ENCODE data around the gene CBX3. TPM values are rescaled to one million over a fixed set of nuclear protein-coding genes. Genes with fewer than 3 reads are reported as not detected.
"Not testable (repeated sequence)": the region's sequence is repeated elsewhere in the genome, so short reads cannot be mapped to it uniquely, and the experiment has no call there.

CBX3 gene
- total RNA-seq, 3 donors from 2014 or later (not counting 1 experiment from before 2014, with no cell fraction given), result 103 to 126 (median 109) TPM

DNA sequence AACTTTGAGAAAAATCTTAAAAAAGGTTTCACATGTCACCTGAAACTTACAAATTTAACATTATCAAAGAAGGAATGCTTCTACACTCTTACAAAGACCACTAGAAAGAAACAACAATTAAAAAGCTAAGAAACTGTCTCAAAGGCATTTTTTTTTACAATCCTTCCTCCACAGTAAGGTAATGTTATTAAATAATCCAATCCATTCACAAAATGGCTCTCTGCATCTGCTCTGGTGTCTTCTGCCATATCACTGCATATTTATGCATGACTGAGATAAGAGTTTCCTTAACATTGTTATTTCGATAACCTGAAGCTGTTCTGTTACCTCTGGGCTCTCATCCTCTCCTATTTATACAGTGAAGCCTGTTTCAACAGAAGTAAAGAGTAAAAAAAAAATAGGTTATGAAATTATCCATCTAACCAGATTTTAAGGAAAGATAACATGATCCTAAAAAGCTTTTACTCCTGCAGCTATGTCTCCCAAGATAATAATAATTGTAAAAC, 9.5 kb upstream of the CBX3 start:
- H3K27me3 ChIP-seq (ENCODE audit: control insufficient read depth, insufficient read depth, low read length), result no peaks in the 10 kb centered on the region
- intact Hi-C loops (cut with micrococcal nuclease), result no loop called here
- WGBS (ENCODE audit: insufficient coverage), result no CpG with 5 or more reads among the region's 1 CpG
- Mint-ChIP-seq H3K27ac (peak overlapping the region; percentile 100), H3K27me3 (ENCODE audit: low read depth in 2 of 2) (no peaks in the 10 kb centered on the region), H3K4me1 (peaks cover 91 to 95% of the 10 kb centered on the region in 2 donors), H3K36me3 (peaks cover 59% of the 10 kb centered on the region), H3K4me3 (peak overlapping the region; percentile 60), H3K9me3 (no peaks in the 10 kb centered on the region)
- peaks cover 93% of the 10 kb centered on the region for H3K36me3 ChIP-seq (ENCODE audit: control insufficient read depth, insufficient read depth, low read length)
- DNase-seq (peak in 1 of 2 donors; percentile 19), ATAC-seq (no peak)
- no peak overlapping the region for H3K4me3 ChIP-seq (ENCODE audit: low read length)
- TF ChIP-seq, protein P1, sequence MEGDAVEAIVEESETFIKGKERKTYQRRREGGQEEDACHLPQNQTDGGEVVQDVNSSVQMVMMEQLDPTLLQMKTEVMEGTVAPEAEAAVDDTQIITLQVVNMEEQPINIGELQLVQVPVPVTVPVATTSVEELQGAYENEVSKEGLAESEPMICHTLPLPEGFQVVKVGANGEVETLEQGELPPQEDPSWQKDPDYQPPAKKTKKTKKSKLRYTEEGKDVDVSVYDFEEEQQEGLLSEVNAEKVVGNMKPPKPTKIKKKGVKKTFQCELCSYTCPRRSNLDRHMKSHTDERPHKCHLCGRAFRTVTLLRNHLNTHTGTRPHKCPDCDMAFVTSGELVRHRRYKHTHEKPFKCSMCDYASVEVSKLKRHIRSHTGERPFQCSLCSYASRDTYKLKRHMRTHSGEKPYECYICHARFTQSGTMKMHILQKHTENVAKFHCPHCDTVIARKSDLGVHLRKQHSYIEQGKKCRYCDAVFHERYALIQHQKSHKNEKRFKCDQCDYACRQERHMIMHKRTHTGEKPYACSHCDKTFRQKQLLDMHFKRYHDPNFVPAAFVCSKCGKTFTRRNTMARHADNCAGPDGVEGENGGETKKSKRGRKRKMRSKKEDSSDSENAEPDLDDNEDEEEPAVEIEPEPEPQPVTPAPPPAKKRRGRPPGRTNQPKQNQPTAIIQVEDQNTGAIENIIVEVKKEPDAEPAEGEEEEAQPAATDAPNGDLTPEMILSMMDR (IDR thresholded peaks at IDR 0.05), result no peak
- no peaks in the 10 kb centered on the region for H3K9me3 ChIP-seq (ENCODE audit: control insufficient read depth, insufficient read depth, low read length)
- no peak overlapping the region for H3K27ac ChIP-seq (ENCODE audit: low read length)
- H3K4me1 ChIP-seq (ENCODE audit: control insufficient read depth, insufficient read depth, low read length), result peaks cover 22% of the 10 kb centered on the region

DNA sequence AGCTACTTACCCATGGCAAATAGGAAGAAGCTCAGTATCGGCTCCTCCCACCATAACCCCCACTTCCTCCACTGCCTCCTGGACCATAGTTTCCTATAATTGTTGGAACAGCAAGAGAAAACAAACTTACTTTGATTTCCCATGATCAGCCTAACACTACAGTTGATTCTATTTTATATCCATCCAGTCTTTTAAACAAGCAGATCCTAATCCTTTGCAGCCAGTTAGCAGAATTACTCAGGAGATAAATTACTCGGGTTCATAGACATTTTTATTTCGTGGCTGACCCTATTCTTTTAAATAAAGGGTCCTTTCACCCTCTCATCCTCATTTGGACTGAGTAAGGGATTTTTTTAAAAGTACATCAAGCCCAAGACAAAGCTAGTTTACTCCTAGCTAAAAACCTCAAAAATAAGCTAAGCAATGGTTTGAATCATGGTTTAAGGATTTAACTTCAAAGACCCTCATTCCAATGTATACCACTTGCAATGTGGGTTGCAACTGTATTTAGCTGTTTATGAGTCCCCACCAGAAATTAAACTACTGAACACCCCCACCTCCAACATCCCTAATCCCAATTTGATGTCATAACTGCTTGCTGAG, 9.0 kb upstream of the CBX3 start:
- H3K4me1 ChIP-seq (ENCODE audit: control insufficient read depth, insufficient read depth, low read length), result peaks cover 25% of the 10 kb centered on the region
- no peaks in the 10 kb centered on the region for H3K27me3 ChIP-seq (ENCODE audit: control insufficient read depth, insufficient read depth, low read length)
- TF ChIP-seq, protein P1 (IDR thresholded peaks at IDR 0.05), result no peak
- peak overlapping the region; percentile 100 for H3K27ac Mint-ChIP-seq
- H3K27me3 Mint-ChIP-seq (ENCODE audit: low read depth in 2 of 2), result no peaks in the 10 kb centered on the region
- H3K4me3 ChIP-seq (ENCODE audit: low read length), result no peak overlapping the region
- no peaks in the 10 kb centered on the region for H3K9me3 ChIP-seq (ENCODE audit: control insufficient read depth, insufficient read depth, low read length)
- intact Hi-C loops (cut with micrococcal nuclease), result no loop called here
- H3K4me1 Mint-ChIP-seq, result peaks cover 91 to 95% of the 10 kb centered on the region in 2 donors
- WGBS (ENCODE audit: insufficient coverage), result 43% methylated on average over 3 of the region's 3 CpGs
- no peak overlapping the region for H3K27ac ChIP-seq (ENCODE audit: low read length)
- no peaks in the 10 kb centered on the region for H3K9me3 Mint-ChIP-seq
- no peak for ATAC-seq
- H3K36me3 Mint-ChIP-seq, result peaks cover 64% of the 10 kb centered on the region
- peaks cover 99% of the 10 kb centered on the region for H3K36me3 ChIP-seq (ENCODE audit: control insufficient read depth, insufficient read depth, low read length)
- peak overlapping the region; percentile 83 for H3K4me3 Mint-ChIP-seq
- DNase-seq, result peak in 1 of 2 donors; percentile 42

DNA sequence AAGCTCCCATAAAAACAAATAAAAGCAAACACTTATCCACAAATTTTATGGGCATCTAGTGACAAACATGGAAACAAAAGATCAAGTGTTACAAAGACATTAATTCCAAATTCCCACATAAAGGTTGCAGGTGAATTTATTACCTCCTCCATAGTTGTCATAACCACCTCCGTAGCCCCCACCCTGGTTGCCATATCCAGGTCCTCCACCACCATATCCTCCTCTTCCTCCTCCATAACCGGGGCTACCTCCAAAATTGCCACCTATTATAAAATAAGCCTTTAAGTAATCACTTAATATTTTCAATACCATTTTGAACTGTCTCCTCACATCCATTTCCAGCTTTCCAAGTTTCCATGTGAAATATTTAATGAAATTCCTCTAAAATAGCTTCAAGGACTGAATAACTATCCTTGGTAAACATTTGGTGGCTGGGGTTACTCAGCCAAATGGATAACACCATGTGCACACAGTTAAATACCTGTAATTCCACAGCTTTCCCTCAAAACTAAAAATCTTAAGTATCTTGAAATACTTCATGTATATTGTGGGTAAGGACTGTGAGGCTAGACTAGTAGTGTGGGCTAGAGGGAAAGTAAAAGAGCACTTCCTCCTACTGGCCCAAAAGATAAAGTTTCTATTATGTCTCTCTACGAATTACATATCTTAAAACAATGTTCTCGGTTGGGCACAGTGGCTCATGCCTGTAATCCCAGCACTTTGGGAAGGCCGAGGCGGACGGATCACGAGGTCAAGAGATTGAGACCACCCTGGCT, 7.9 kb upstream of the CBX3 start:
- H3K27ac Mint-ChIP-seq, result peak overlapping the region; percentile 100
- H3K4me3 ChIP-seq (ENCODE audit: low read length), result no peak overlapping the region
- peak overlapping the region; percentile 83 for H3K4me3 Mint-ChIP-seq
- peaks cover 72% of the 10 kb centered on the region for H3K36me3 Mint-ChIP-seq
- H3K9me3 Mint-ChIP-seq, result no peaks in the 10 kb centered on the region
- intact Hi-C loops (cut with micrococcal nuclease), result no loop called here
- peak overlapping the region; percentile 70 for H3K27ac ChIP-seq (ENCODE audit: low read length)
- H3K27me3 ChIP-seq (ENCODE audit: control insufficient read depth, insufficient read depth, low read length), result no peaks in the 10 kb centered on the region
- TF ChIP-seq, protein P1 (IDR thresholded peaks at IDR 0.05), result no peak
- no peaks in the 10 kb centered on the region for H3K27me3 Mint-ChIP-seq (ENCODE audit: low read depth in 2 of 2)
- WGBS (ENCODE audit: insufficient coverage), result 69% methylated on average over 8 of the region's 8 CpGs
- H3K4me1 Mint-ChIP-seq, result peaks cover 90 to 92% of the 10 kb centered on the region in 2 donors
- no peaks in the 10 kb centered on the region for H3K9me3 ChIP-seq (ENCODE audit: control insufficient read depth, insufficient read depth, low read length)
- peaks cover 25% of the 10 kb centered on the region for H3K4me1 ChIP-seq (ENCODE audit: control insufficient read depth, insufficient read depth, low read length)
- ATAC-seq (peak; percentile 12 to 37 (median 33)), DNase-seq (peak in 1 of 2 donors; percentile 39)
- H3K36me3 ChIP-seq (ENCODE audit: control insufficient read depth, insufficient read depth, low read length), result peaks cover 92% of the 10 kb centered on the region

DNA sequence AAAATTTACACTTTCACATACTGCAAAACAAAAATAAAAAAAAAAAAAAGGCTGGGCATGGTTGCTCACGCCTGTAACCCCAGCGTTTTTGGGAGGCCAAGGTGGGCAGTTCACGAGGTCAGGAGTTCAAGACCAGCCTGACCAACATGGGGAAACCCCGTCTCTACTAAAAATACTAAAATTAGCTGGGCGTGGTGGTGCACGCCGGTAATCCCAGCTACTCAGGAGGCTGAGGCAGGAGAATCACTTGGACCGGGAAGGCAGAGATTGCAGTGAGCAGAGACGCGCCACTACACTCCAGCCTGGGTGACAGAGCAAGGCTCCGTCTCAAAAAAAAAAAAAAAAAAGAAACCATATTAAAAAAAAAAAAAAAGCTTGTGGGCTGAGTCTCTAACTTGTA, 6.8 kb upstream of the CBX3 start:
- Histone ChIP-seq H3K36me3 (ENCODE audit: control insufficient read depth, insufficient read depth, low read length) (peaks cover 86% of the 10 kb centered on the region), H3K27ac (ENCODE audit: low read length) (peak overlapping the region; percentile 70), H3K4me1 (ENCODE audit: control insufficient read depth, insufficient read depth, low read length) (peaks cover 25% of the 10 kb centered on the region)
- Mint-ChIP-seq H3K4me3 (peak overlapping the region; percentile 83), H3K36me3 (peaks cover 84% of the 10 kb centered on the region), H3K4me1 (peaks cover 91 to 92% of the 10 kb centered on the region in 2 donors), H3K27ac (peak overlapping the region; percentile 100)
- H3K27me3 ChIP-seq (ENCODE audit: control insufficient read depth, insufficient read depth, low read length); H3K27me3 Mint-ChIP-seq (ENCODE audit: low read depth in 2 of 2); H3K9me3 ChIP-seq (ENCODE audit: control insufficient read depth, insufficient read depth, low read length); H3K4me3 ChIP-seq (ENCODE audit: low read length); H3K9me3 Mint-ChIP-seq: not testable (repeated sequence)
- WGBS (ENCODE audit: insufficient coverage), result 15% methylated on average over 7 of the region's 11 CpGs
- DNase-seq, result peak in 1 of 2 donors; percentile 38
- intact Hi-C loops (cut with micrococcal nuclease), result loop anchor here (5.0 kb wide), 1 partner anchor 968 kb away; no protein-coding TSS in a partner anchor
- ATAC-seq, result peak in 2 of 3 donors; percentile 1 to 5

Data from natural killer cell (primary cell).